Measurements from ENCODE around the gene RASGRF2.
"Not testable (repeated sequence)": the region's sequence is repeated elsewhere in the genome, so short reads cannot be mapped to it uniquely, and the experiment has no call there.

Gene RASGRF2

GRCh38 chr5:81075041-81075440 is 114.9 kb downstream of the RASGRF2 start:
- DNase-seq (ENCODE audit: low read depth), result no peak

GRCh38 chr5:81077105-81077504 is 116.9 kb downstream of the RASGRF2 start:
- no peak for DNase-seq (ENCODE audit: low read depth)

- DNase-seq (ENCODE audit: low read depth), result no peak
Measured at GRCh38 chr5:81078930-81079329, 118.8 kb downstream of the RASGRF2 start.

- no peak for DNase-seq (ENCODE audit: low read depth)
Measured at GRCh38 chr5:81080809-81081460, 120.8 kb downstream of the RASGRF2 start.

- DNase-seq (ENCODE audit: low read depth), result no peak
Measured at GRCh38 chr5:81081461-81081835, 121.3 kb downstream of the RASGRF2 start.

GRCh38 chr5:81086881-81087281 is 126.7 kb downstream of the RASGRF2 start:
- DNase-seq (ENCODE audit: low read depth), result no peak

GRCh38 chr5:81091199-81091598 is 131.0 kb downstream of the RASGRF2 start:
- DNase-seq (ENCODE audit: low read depth), result no peak

- DNase-seq (ENCODE audit: low read depth), result no peak
Measured at GRCh38 chr5:81093536-81094196, 133.5 kb downstream of the RASGRF2 start.

GRCh38 chr5:81095835-81096234 is 135.7 kb downstream of the RASGRF2 start:
- DNase-seq (ENCODE audit: low read depth), result no peak

GRCh38 chr5:81097713-81098112 is 137.6 kb downstream of the RASGRF2 start:
- no peak for DNase-seq (ENCODE audit: low read depth)

GRCh38 chr5:81105261-81105877 is 145.2 kb downstream of the RASGRF2 start:
- DNase-seq (ENCODE audit: low read depth), result peak; percentile 19

GRCh38 chr5:81115261-81115660 is 155.1 kb downstream of the RASGRF2 start:
- no peak for DNase-seq (ENCODE audit: low read depth)

- DNase-seq (ENCODE audit: low read depth), result no peak
Measured at GRCh38 chr5:81117566-81117965, 157.4 kb downstream of the RASGRF2 start.

- no peak for DNase-seq (ENCODE audit: low read depth)
Measured at GRCh38 chr5:81121273-81121672, 161.1 kb downstream of the RASGRF2 start.

GRCh38 chr5:81121836-81122630 is 161.9 kb downstream of the RASGRF2 start:
- DNase-seq (ENCODE audit: low read depth), result no peak

- DNase-seq (ENCODE audit: low read depth), result not testable (repeated sequence)
Measured at GRCh38 chr5:81124689-81125088, 164.5 kb downstream of the RASGRF2 start.

GRCh38 chr5:81125959-81126358 is 165.8 kb downstream of the RASGRF2 start:
- DNase-seq (ENCODE audit: low read depth), result no peak

GRCh38 chr5:81128416-81128815 is 168.3 kb downstream of the RASGRF2 start:
- no peak for DNase-seq (ENCODE audit: low read depth)

- DNase-seq (ENCODE audit: low read depth), result no peak
Measured at GRCh38 chr5:81132381-81132780, 172.2 kb downstream of the RASGRF2 start.

- no peak for DNase-seq (ENCODE audit: low read depth)
Measured at GRCh38 chr5:81134066-81134465, 173.9 kb downstream of the RASGRF2 start.

- DNase-seq (ENCODE audit: low read depth), result no peak
Measured at GRCh38 chr5:81134566-81134965, 174.4 kb downstream of the RASGRF2 start.

GRCh38 chr5:81136557-81136956 is 176.4 kb downstream of the RASGRF2 start:
- no peak for DNase-seq (ENCODE audit: low read depth)

GRCh38 chr5:81137833-81138232 is 177.7 kb downstream of the RASGRF2 start:
- DNase-seq (ENCODE audit: low read depth), result no peak

Measured in ELR (cell line).